GM18502 (cell line): ENCODE data around the gene GNAO1.
A peak's percentile ranks its signal among the peaks of the same experiment; 100 is the strongest.

ENCODE experiments used
- ATAC-seq: cut with Tn5 transposase; IDR thresholded peaks from one replicate; pipeline ENCODE4 v1.9.1; 2021; ENCODE audit warnings: mild to moderate bottlenecking; ENCODE audit not compliant: unreplicated experiment, poor library complexity

Gene GNAO1

DNA sequence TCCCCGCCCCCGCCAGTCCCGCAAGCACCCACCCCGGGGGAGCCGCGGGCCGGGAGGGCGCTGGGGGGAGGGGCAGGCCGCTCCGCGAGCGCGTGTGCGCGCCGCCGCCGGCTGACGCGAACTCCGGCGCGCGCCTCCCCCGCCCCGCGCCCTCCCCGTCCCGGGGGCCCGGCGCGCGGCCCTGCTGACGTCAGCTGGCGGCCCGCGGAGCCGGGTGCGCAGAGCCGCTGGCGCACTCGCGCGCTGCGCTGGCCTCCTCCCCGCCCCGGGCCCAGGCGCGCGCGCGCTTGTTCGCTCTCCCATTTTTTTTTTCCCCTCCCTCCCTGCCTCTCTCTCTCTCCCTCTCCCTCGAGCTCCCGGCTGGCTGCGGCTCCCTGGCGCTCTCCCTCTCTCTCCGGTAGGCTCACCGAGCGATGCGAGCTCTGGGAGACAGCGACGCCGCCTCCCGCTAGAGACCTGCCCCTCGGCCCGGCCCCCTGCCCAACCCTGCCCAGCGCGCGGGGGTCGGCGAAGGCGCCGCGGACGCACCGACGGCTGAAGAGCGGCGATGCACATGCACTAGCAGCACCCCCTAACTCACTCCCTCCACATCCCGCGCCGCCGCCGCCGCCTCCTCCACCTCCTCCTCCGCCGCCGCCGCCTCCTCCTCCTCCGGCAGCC, at the start of gene GNAO1:
Gene GNAO1 (plus strand): TSS at position 334 of the 660 bp plus-strand sequence. CDS start 747 bp downstream, outside the sequence.
- ATAC-seq, result peak; percentile 61

GRCh38 chr16:56143666-56144065, 47.6 kb upstream of the GNAO1 start:
- ATAC-seq, result no peak

DNA sequence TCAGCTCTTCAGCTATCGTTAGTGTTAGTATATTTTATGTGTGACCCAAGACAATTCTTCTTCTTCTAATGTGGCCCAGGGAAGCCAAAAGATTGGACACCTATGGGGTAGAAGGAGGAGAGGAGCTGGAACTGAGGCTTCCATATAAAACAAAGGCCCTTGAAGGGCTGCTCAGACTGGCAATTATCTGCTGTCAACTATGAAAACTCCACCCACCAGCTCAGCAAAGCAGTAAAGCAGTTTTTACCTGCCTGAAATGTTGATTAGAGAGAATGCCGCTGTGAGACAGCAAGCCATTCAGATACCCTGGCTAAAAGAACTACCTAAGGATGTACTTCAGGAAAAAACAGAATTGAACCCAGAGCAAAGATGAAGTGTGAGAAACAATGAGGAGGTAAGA, 45.9 kb upstream of the GNAO1 start:
- no peak for ATAC-seq

GRCh38 chr16:56151621-56152020, 39.7 kb upstream of the GNAO1 start:
- ATAC-seq, result no peak

DNA sequence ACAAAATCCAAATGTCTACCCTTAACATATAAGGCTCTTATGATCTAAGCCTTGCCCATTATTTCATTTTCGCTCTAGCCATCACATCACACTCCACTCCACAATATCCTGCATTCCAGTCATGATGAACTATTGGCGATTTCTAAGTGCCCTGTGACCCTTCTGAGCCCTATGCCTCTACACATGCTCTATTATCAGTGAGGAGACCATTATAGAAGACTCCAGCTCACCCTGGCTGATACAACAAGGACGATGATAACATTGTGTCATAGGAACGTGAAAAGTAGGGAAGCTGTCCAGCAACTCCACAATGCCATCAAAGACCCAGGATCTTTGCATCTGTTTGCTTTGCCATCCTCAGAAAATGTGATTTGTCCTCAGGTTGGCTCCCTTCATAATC, 29.6 kb upstream of the GNAO1 start:
- no peak for ATAC-seq

DNA sequence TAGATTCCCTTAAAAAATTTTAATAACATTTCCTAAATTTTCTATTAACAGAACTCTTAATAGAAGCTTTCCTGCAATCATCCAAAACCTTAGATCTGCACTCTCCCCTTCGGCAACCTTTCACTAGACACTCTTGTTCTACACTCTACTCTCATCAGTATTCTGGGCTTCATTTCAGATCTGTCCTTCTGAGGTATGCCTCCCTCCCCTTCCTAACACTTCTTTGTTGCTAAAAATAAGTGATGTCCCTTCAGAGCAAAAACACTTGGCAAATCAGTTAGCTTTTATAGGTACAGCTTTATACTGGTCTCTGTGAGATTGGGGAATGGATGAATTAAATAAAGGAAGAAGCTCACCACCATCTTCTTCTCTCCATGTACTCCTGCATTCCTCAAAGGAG, 28.2 kb upstream of the GNAO1 start:
- ATAC-seq, result no peak

GRCh38 chr16:56163938-56164337, 27.4 kb upstream of the GNAO1 start:
- ATAC-seq, result peak; percentile 82

- ATAC-seq, result no peak
Measured at GRCh38 chr16:56164636-56165035, 26.7 kb upstream of the GNAO1 start.

- no peak for ATAC-seq
Measured at GRCh38 chr16:56174411-56174810, 16.9 kb upstream of the GNAO1 start.

GRCh38 chr16:56181401-56181800, 9.9 kb upstream of the GNAO1 start:
- no peak for ATAC-seq

DNA sequence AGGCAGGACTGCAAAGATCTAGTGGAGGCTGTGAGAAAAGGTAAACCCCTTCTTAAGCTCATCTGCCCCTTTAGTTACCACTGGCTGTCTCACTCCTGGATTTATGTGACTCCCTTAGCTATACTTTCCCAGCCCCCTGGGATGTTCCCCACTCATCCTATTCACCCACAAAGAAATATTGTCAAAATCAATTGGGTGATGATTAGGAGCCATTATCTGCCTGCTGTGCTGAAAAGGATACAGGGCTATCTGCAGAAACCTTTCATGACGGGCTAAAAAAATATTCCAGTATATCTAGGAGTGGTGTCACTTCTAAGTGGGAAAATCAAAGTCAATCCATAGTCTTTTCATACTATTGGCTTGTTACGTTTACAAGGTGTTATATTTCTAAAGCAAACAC, 8.0 kb upstream of the GNAO1 start:
- ATAC-seq, result no peak

GRCh38 chr16:56190048-56190676, 1.1 kb upstream of the GNAO1 start:
- ATAC-seq, result no peak

DNA sequence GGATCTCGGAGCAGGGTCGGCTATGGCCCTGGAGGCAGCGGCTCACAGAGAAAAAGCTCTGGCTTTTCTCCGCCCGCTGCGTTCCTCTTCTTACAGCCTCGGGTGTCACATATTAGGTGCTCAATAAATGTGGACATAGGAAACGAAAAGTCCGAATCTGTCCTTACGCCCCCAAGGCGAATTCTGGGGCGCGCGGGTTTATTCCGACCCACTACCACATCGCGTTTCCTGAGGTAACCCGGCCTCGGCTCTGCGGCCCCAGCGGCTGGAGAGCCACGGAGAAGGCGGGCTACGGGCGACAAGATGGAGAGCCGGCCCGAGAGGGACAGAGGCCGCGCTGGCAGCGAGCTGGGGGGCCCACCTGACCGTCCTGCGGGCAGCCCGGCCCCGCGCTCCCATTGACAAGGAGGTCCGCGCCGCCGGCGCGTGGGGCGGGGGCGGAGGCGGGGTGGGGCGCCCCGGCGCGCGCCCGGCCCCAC, 573 bp upstream of the GNAO1 start:
- ATAC-seq, result peak; percentile 32

GRCh38 chr16:56191835-56192634, 746 bp downstream of the GNAO1 start:
- no peak for ATAC-seq

DNA sequence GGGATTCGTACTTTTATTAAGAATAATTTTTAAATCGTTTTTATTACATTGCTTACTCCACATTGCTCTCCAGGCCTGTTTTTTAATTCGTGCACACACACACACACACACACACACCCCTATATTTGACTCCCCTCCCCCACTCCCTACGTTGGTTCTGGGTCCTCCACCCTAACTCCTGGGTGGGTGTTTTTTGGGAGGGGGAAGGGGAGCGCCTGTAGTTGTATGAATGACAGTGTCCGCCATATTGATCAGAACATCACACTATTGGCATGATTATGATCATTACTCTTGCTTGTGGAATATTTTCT, 1.3 kb downstream of the GNAO1 start:
- ATAC-seq, result no peak

DNA sequence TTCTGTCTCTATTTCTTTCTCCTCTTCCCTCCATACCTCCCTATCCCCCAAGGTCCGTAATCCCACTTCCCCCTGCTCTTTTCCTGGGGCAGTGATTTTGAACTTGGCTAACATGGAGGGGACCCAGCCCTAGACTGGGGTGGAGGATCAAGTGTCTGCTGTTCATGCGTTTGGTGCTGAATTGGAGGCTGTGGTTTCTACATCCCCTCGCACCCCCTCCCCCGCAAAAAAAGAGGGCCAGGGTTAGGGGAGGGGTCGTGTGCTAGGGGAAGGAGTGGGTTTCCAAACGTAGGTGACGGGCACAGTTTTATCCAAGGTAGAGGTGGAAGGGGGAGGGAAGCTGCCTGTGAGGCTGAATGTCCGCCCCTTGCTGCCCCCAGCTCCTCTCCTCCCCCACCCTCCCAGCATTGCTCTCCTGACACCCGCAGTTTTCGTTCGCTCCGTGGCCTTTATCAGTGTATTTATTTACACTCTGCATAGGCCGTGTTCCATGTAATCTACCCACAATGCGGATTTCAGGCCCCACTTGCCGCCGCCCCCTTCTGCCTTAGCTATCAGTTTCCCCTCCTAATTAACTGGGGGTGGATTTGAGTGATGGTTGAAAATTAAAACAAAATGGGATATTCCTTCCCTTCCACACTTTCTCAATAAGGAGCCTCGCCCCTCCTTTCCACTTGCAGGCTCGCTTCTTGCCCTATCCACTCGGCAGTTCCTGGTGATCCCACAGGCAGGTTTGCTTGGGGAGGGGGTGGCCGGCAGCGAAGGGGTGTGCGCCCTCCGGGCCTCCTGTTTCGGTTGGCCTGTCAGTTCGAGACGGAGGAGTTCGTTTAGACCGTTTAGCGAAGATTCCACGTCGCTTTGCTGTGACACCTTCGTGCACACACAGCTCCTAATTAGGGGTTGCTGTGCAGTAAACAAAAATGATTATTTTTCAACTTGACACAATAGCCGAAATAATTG, 2.0 kb downstream of the GNAO1 start:
- no peak for ATAC-seq

DNA sequence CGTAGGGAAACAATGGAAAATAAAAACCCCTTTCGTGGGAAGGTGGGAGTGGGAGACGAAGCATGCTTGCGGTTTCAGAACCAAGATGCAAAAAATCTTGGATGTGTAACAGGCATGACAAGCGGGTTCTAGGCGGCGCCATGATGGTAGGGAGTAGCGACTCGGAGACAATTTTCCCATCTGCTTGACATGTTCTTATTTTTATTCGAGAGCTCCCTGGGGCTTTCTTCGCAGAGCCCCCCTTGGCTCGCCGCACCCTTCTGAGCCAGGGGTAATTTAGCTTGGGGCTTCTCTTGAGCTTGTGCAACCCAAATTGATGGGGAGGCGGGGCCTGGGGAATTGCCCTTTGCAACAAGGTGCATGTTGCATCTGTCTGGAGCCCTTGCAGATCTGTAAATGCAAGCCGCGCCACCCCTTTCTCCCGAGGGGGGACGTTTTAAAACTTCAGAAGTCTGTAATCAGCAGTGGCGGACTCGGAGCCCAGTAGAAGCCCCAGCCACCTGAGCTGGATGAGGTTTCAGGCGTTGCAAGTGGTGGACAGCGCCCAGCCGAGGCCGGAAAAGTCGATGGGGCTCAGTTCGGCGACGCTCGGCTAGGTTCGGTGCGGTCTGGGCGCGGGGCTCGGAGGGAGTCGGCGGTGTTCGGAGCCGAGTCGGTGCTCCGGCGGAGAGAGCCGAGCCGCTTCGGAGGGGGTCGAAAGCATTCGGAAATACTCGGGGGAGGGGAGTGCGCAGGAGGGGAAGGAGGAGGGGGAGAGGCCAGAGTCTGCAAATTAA, 2.9 kb downstream of the GNAO1 start:
- peak; percentile 48 for ATAC-seq

GRCh38 chr16:56195151-56195550, 3.9 kb downstream of the GNAO1 start:
- ATAC-seq, result no peak

- no peak for ATAC-seq
Measured at GRCh38 chr16:56196381-56196780, 5.1 kb downstream of the GNAO1 start.
